ENCODE measurements around the gene APH1A.

The APH1A gene

GRCh38 chr1:150299716-150300115 is 30.9 kb upstream of the APH1A start:
- Histone ChIP-seq H3K9me3 (ENCODE audit: insufficient read depth, low read length) (no peaks in the 10 kb centered on the region), H3K36me3 (ENCODE audit: insufficient read depth, insufficient read length, low read length) (peaks cover 84% of the 10 kb centered on the region), H3K4me3 (ENCODE audit: insufficient read length, low read depth) (no peak overlapping the region), H3K9ac (ENCODE audit: insufficient read length, low read depth) (no peak overlapping the region), H3K27me3 (ENCODE audit: insufficient read depth, insufficient read length) (no peaks in the 10 kb centered on the region), H3K4me1 (ENCODE audit: insufficient read depth, insufficient read length) (peaks cover 9% of the 10 kb centered on the region)
- TF ChIP-seq SUZ12 (IDR thresholded peaks at IDR 0.05; ENCODE audit: extremely low read depth, insufficient read depth, insufficient read length) (no peak), YY1 (IDR thresholded peaks at IDR 0.05; ENCODE audit: insufficient read depth, insufficient read length) (no peak), ZNF274 (IDR thresholded peaks at IDR 0.05; ENCODE audit: low read depth, low read length) (no peak)
- DNase-seq (ENCODE audit: low read depth, low spot score): no peak

GRCh38 chr1:150295476-150295875 is 26.7 kb upstream of the APH1A start:
- no peak for TF ChIP-seq ZNF274 (IDR thresholded peaks at IDR 0.05; ENCODE audit: low read depth, low read length)
- TF ChIP-seq YY1 (IDR thresholded peaks at IDR 0.05; ENCODE audit: insufficient read depth, insufficient read length): no peak
- TF ChIP-seq SUZ12 (IDR thresholded peaks at IDR 0.05; ENCODE audit: extremely low read depth, insufficient read depth, insufficient read length): no peak
- H3K9ac ChIP-seq (ENCODE audit: insufficient read length, low read depth): peak overlapping the region; percentile 52
- peaks cover 54% of the 10 kb centered on the region for H3K36me3 ChIP-seq (ENCODE audit: insufficient read depth, insufficient read length, low read length)
- H3K4me3 ChIP-seq (ENCODE audit: insufficient read length, low read depth): peak overlapping the region; percentile 1
- DNase-seq (ENCODE audit: low read depth, low spot score): no peak
- no peaks in the 10 kb centered on the region for H3K9me3 ChIP-seq (ENCODE audit: insufficient read depth, low read length)
- peaks cover 2% of the 10 kb centered on the region for H3K4me1 ChIP-seq (ENCODE audit: insufficient read depth, insufficient read length)
- H3K27me3 ChIP-seq (ENCODE audit: insufficient read depth, insufficient read length): no peaks in the 10 kb centered on the region

- peaks cover 2% of the 10 kb centered on the region for H3K4me1 ChIP-seq (ENCODE audit: insufficient read depth, insufficient read length)
- H3K9me3 ChIP-seq (ENCODE audit: insufficient read depth, low read length): no peaks in the 10 kb centered on the region
- TF ChIP-seq YY1 (IDR thresholded peaks at IDR 0.05; ENCODE audit: insufficient read depth, insufficient read length) (no peak), SUZ12 (IDR thresholded peaks at IDR 0.05; ENCODE audit: extremely low read depth, insufficient read depth, insufficient read length) (no peak), ZNF274 (IDR thresholded peaks at IDR 0.05; ENCODE audit: low read depth, low read length) (no peak)
Measured at GRCh38 chr1:150293433-150294253, 24.8 kb upstream of the APH1A start, which contains the start of gene MRPS21. MRPS21 (plus strand) TSS chr1:150293861; CDS start chr1:150294367, 506 bp downstream.

DNA sequence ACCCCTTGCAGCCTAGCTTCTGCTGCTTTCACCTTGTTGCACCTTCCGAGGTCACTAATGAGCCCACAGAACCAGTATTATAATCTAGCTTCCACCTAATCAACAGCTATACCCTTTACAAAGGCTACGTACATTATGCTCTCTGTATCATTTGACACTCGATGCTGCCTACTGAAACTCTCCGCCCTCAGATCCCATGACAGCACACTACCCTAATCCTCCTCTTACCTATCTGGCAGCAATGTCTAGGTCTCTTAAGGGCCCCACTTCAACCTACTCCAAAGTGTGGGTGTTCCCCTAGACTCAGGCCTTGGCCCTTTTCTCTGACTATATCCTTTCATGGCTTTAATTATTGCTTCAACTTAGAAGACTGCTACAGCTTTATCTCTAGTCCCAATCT is 20.0 kb upstream of the APH1A start:
- H3K9me3 ChIP-seq (ENCODE audit: insufficient read depth, low read length): no peaks in the 10 kb centered on the region
- TF ChIP-seq SUZ12 (IDR thresholded peaks at IDR 0.05; ENCODE audit: extremely low read depth, insufficient read depth, insufficient read length) (no peak), ZNF274 (IDR thresholded peaks at IDR 0.05; ENCODE audit: low read depth, low read length) (no peak), YY1 (IDR thresholded peaks at IDR 0.05; ENCODE audit: insufficient read depth, insufficient read length) (no peak)
- H3K36me3 ChIP-seq (ENCODE audit: insufficient read depth, insufficient read length, low read length): no peaks in the 10 kb centered on the region
- no peak overlapping the region for H3K9ac ChIP-seq (ENCODE audit: insufficient read length, low read depth)
- no peaks in the 10 kb centered on the region for H3K4me1 ChIP-seq (ENCODE audit: insufficient read depth, insufficient read length)
- no peak overlapping the region for H3K4me3 ChIP-seq (ENCODE audit: insufficient read length, low read depth)
- H3K27me3 ChIP-seq (ENCODE audit: insufficient read depth, insufficient read length): peaks cover 9% of the 10 kb centered on the region
- DNase-seq (ENCODE audit: low read depth, low spot score): no peak

More at GRCh38 chr1:150293433-150294253, 24.8 kb upstream of the APH1A start, which contains the start of gene MRPS21:
- Histone ChIP-seq H3K27me3 (ENCODE audit: insufficient read depth, insufficient read length) (no peaks in the 10 kb centered on the region), H3K9ac (ENCODE audit: insufficient read length, low read depth) (peak within 1 kb of the TSS; percentile 95), H3K36me3 (ENCODE audit: insufficient read depth, insufficient read length, low read length) (peaks cover 40% of the 10 kb centered on the region), H3K4me3 (ENCODE audit: insufficient read length, low read depth) (peak within 1 kb of the TSS; percentile 92)
- peak; percentile 95 for DNase-seq (ENCODE audit: low read depth, low spot score)

DNA sequence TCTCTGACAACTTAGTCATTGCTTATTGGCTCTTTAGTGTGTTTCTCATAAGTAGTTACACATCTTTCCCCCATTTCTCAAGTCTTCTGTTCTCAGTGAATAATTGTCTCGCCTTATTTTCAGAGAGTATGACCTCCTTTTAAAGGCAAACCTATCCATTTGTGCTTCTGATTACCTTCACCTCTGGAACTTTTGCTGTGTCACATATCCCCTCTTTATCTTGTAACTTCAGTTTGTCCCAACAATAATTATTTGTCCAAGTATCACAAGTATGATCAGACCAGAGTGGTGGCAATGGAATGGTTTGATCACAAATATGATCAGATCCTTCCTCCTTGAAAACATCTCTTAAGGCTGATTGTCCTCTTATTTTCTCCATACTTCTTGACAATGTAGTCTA is 19.6 kb upstream of the APH1A start:
- Histone ChIP-seq H3K36me3 (ENCODE audit: insufficient read depth, insufficient read length, low read length) (no peaks in the 10 kb centered on the region), H3K4me3 (ENCODE audit: insufficient read length, low read depth) (no peak overlapping the region), H3K9ac (ENCODE audit: insufficient read length, low read depth) (no peak overlapping the region), H3K9me3 (ENCODE audit: insufficient read depth, low read length) (no peaks in the 10 kb centered on the region), H3K27me3 (ENCODE audit: insufficient read depth, insufficient read length) (peaks cover 13% of the 10 kb centered on the region), H3K4me1 (ENCODE audit: insufficient read depth, insufficient read length) (no peaks in the 10 kb centered on the region)
- DNase-seq (ENCODE audit: low read depth, low spot score): no peak
- TF ChIP-seq SUZ12 (IDR thresholded peaks at IDR 0.05; ENCODE audit: extremely low read depth, insufficient read depth, insufficient read length) (no peak), YY1 (IDR thresholded peaks at IDR 0.05; ENCODE audit: insufficient read depth, insufficient read length) (no peak), ZNF274 (IDR thresholded peaks at IDR 0.05; ENCODE audit: low read depth, low read length) (no peak)

GRCh38 chr1:150283260-150283659 is 14.4 kb upstream of the APH1A start:
- Histone ChIP-seq H3K9me3 (ENCODE audit: insufficient read depth, low read length) (no peaks in the 10 kb centered on the region), H3K4me1 (ENCODE audit: insufficient read depth, insufficient read length) (no peaks in the 10 kb centered on the region), H3K9ac (ENCODE audit: insufficient read length, low read depth) (peak overlapping the region; percentile 70), H3K36me3 (ENCODE audit: insufficient read depth, insufficient read length, low read length) (no peaks in the 10 kb centered on the region), H3K4me3 (ENCODE audit: insufficient read length, low read depth) (peak overlapping the region; percentile 66), H3K27me3 (ENCODE audit: insufficient read depth, insufficient read length) (peaks cover 32% of the 10 kb centered on the region)
- no peak for DNase-seq (ENCODE audit: low read depth, low spot score)
- no peak for TF ChIP-seq SUZ12 (IDR thresholded peaks at IDR 0.05; ENCODE audit: extremely low read depth, insufficient read depth, insufficient read length)
- no peak for TF ChIP-seq YY1 (IDR thresholded peaks at IDR 0.05; ENCODE audit: insufficient read depth, insufficient read length)
- TF ChIP-seq ZNF274 (IDR thresholded peaks at IDR 0.05; ENCODE audit: low read depth, low read length): no peak

DNA sequence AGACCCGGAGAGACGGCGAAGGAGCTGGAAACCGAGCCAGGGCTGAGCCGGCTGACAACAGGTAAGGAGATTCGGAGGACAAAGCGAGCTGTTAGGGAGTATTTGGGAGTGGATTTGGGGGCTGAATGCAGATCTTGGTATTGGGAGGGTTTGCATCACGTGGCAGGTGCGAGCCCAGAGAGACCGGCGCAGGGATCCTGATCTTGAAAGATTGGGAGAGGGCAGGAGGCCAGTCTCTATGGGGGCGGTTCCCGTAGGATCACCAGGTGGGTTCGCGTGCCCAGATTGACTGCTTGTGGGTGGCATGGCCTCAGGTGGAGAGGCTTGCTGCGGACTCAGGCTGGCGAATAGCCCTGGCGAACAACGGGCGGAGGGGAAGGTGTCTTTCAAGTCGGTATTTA is 13.7 kb upstream of the APH1A start:
- Histone ChIP-seq H3K36me3 (ENCODE audit: insufficient read depth, insufficient read length, low read length) (no peaks in the 10 kb centered on the region), H3K27me3 (ENCODE audit: insufficient read depth, insufficient read length) (peaks cover 32% of the 10 kb centered on the region), H3K9ac (ENCODE audit: insufficient read length, low read depth) (peak overlapping the region; percentile 70), H3K4me1 (ENCODE audit: insufficient read depth, insufficient read length) (no peaks in the 10 kb centered on the region), H3K4me3 (ENCODE audit: insufficient read length, low read depth) (peak overlapping the region; percentile 66), H3K9me3 (ENCODE audit: insufficient read depth, low read length) (no peaks in the 10 kb centered on the region)
- TF ChIP-seq SUZ12 (IDR thresholded peaks at IDR 0.05; ENCODE audit: extremely low read depth, insufficient read depth, insufficient read length) (no peak), YY1 (IDR thresholded peaks at IDR 0.05; ENCODE audit: insufficient read depth, insufficient read length) (no peak), ZNF274 (IDR thresholded peaks at IDR 0.05; ENCODE audit: low read depth, low read length) (no peak)
- no peak for DNase-seq (ENCODE audit: low read depth, low spot score)
